IMR-90 (cell line): ENCODE data around the gene PGK1. TPM values are rescaled to one million over a fixed set of nuclear protein-coding genes. Genes with fewer than 3 reads are reported as not detected.
A peak's percentile ranks its signal among the peaks of the same experiment; 100 is the strongest.
"Not testable (repeated sequence)": the region's sequence is repeated elsewhere in the genome, so short reads cannot be mapped to it uniquely, and the experiment has no call there.

Experiments
- ATAC-seq: fragments of 200-7000 bp; cut with Tn5 transposase; 2 replicates; pipeline ENCODE4 v1.9.1; 2020; ENCODE audit warnings: low read depth, mild to moderate bottlenecking, moderate library complexity
- BruUV-seq: library from RNA; stranded (reverse); fragments of 400-500 nt; replicated peaks from 2 replicates; lab custom pipeline; 2021; lab: Mats Ljungman, UMichigan
- CTCF ChIA-PET: fragments of 300-600 bp; formaldehyde crosslinking; extraction: SDS; loops from one replicate; lab custom pipeline; 2021; ENCODE audit warnings: antibody characterized with exemption; lab: Yijun Ruan, JAX
- POLR2A ChIA-PET: fragments of 300-600 bp; sonication (Branson Sonifier 250); formaldehyde crosslinking; loops from one replicate; lab custom pipeline; 2022; ENCODE audit warnings: antibody characterized with exemption; ENCODE audit not compliant: unreplicated experiment; lab: Charles Lee
- DNase-seq: peaks from one replicate; pipeline ENCODE4 v3.0.0; 2013
- H2AFZ ChIP-seq: replicated peaks from 2 replicates; pipeline ENCODE3; 2013; ENCODE audit warnings: low read length, mild to moderate bottlenecking; ENCODE audit not compliant: poor library complexity
- H2AK5ac ChIP-seq: 2 replicates; pipeline ENCODE4 v1.6.1; 2013; ENCODE audit warnings: low read depth, low read length, inconsistent platforms
- H2AK9ac ChIP-seq: replicated peaks from 2 replicates; pipeline ENCODE3; 2013; ENCODE audit warnings: mild to moderate bottlenecking, low read depth, low read length, moderate library complexity; ENCODE audit not compliant: poor library complexity
- H2BK120ac ChIP-seq: 2 replicates; pipeline ENCODE4 v1.6.1; 2013; ENCODE audit warnings: low read depth, low read length, inconsistent platforms
- H2BK15ac ChIP-seq: 3 replicates; pipeline ENCODE4 v1.6.1; 2013; ENCODE audit warnings: low read depth, low read length, inconsistent platforms
- H2BK20ac ChIP-seq: 2 replicates; pipeline ENCODE4 v1.6.1; 2013; ENCODE audit warnings: low read depth, mild to moderate bottlenecking, inconsistent platforms, low read length, moderate library complexity
- H2BK5ac ChIP-seq: 2 replicates; pipeline ENCODE4 v1.6.1; 2013; ENCODE audit warnings: mild to moderate bottlenecking, low read depth, low read length, inconsistent platforms; ENCODE audit not compliant: poor library complexity, severe bottlenecking
- H3K14ac ChIP-seq: replicated peaks from 2 replicates; pipeline ENCODE4 v1.6.1; 2013; ENCODE audit warnings: low read depth, low read length, inconsistent platforms
- H3K18ac ChIP-seq: 2 replicates; pipeline ENCODE4 v1.6.1; 2013; ENCODE audit warnings: low read depth, low read length, control low read depth
- H3K23ac ChIP-seq: 2 replicates; pipeline ENCODE4 v1.6.1; 2013; ENCODE audit warnings: low read depth, low read length, inconsistent platforms
- H3K27ac ChIP-seq: 2 replicates; pipeline ENCODE4 v1.5.1; 2013; ENCODE audit warnings: mild to moderate bottlenecking, control low read depth, low read length; ENCODE audit not compliant: insufficient read depth
- H3K27me3 ChIP-seq: 2 replicates; pipeline ENCODE4 v1.6.1; 2013; ENCODE audit warnings: low read length; ENCODE audit not compliant: control insufficient read depth, insufficient read depth
- H3K36me3 ChIP-seq: 2 replicates; pipeline ENCODE4 v1.6.1; 2013; ENCODE audit warnings: low read length, mixed read lengths; ENCODE audit not compliant: control insufficient read depth, insufficient read depth
- H3K4ac ChIP-seq: 2 replicates; pipeline ENCODE4 v1.6.1; 2013; ENCODE audit warnings: low read depth, low read length, inconsistent platforms
- H3K4me1 ChIP-seq: 2 replicates; pipeline ENCODE4 v1.6.1; 2013; ENCODE audit warnings: low read length, mixed read lengths; ENCODE audit not compliant: control insufficient read depth, insufficient read depth
- H3K4me2 ChIP-seq: 2 replicates; pipeline ENCODE4 v1.6.1; 2013; ENCODE audit warnings: low read depth, mild to moderate bottlenecking, control low read depth, low read length, moderate library complexity
- H3K4me3 ChIP-seq: 2 replicates; pipeline ENCODE4 v1.5.1; 2013; ENCODE audit warnings: low read depth, mild to moderate bottlenecking, control low read depth, low read length, moderate library complexity; ENCODE audit not compliant: insufficient read depth
- H3K56ac ChIP-seq: 2 replicates; pipeline ENCODE4 v1.6.1; 2013; ENCODE audit warnings: low read length, inconsistent platforms; ENCODE audit not compliant: insufficient read depth; ENCODE audit errors: extremely low read depth
- H3K79me1 ChIP-seq, 2 experiments: 2 replicates each; pipeline ENCODE4 v1.6.1; 2013; ENCODE audit warnings: low read length in 2 of 2, inconsistent platforms in 1 of 2, low read depth in 1 of 2
- H3K9ac ChIP-seq: 2 replicates; pipeline ENCODE4 v1.6.1; 2013; ENCODE audit warnings: low read depth, low read length, control low read depth
- H3K9me1 ChIP-seq: 2 replicates; pipeline ENCODE4 v1.6.1; 2013; ENCODE audit warnings: low read length, inconsistent platforms; ENCODE audit not compliant: insufficient read depth
- H3K9me3 ChIP-seq: 2 replicates; pipeline ENCODE4 v1.6.1; 2013; ENCODE audit warnings: low read length; ENCODE audit not compliant: control insufficient read depth, insufficient read depth
- H4K20me1 ChIP-seq: 2 replicates; pipeline ENCODE4 v1.6.1; 2013; ENCODE audit warnings: low read length, inconsistent platforms; ENCODE audit not compliant: insufficient read depth
- H4K5ac ChIP-seq: 2 replicates; pipeline ENCODE4 v1.6.1; 2013; ENCODE audit warnings: mild to moderate bottlenecking, low read depth, low read length, control low read depth
- H4K8ac ChIP-seq, 2 experiments: 2 replicates each; pipeline ENCODE4 v1.6.1; 2013; ENCODE audit warnings: low read depth in 2 of 2, low read length in 2 of 2, control low read depth in 1 of 2, inconsistent platforms in 1 of 2
- H4K91ac ChIP-seq: 2 replicates; pipeline ENCODE4 v1.6.1; 2013; ENCODE audit warnings: low read depth, low read length, inconsistent platforms; ENCODE audit not compliant: insufficient read depth
- BHLHE40 ChIP-seq: fragments of 150-350 bp; IDR thresholded peaks from 2 replicates; pipeline ENCODE4 v1.6.1; 2016; ENCODE audit warnings: mild to moderate bottlenecking, low read depth, low read length
- POLR2A ChIP-seq: IDR thresholded peaks from 2 replicates; pipeline ENCODE4 v1.6.1; 2012; ENCODE audit warnings: mild to moderate bottlenecking, low read depth, low read length
- WGBS, 2 experiments: methylation state at CpG; one replicate each; pipeline versions ENCODE4 v1.1.5 to v1.1.7; 2013; ENCODE audit warnings: missing lambda C conversion rate in 2 of 2; ENCODE audit not compliant: insufficient read length in 1 of 2; ENCODE audit errors: extremely low coverage in 2 of 2; 5-methylcytosine and 5-hydroxymethylcytosine counted together
- dilution Hi-C: fragments of 300-500 bp; cut with HindIII; formaldehyde crosslinking; loops from one replicate; pipeline ENCODE4 v1.14.3; 2018; ENCODE audit warnings: low sequenced_read_pairs; ENCODE audit not compliant: unreplicated experiment
- in situ Hi-C: fragments of 300-500 bp; cut with MboI; formaldehyde crosslinking; loops from 3 replicates; pipeline ENCODE4 v1.14.3; 2019; ENCODE audit warnings: low sequenced_read_pairs, inconsistent platforms, mixed read lengths
- intact Hi-C: fragments of 100-400 bp; cut with micrococcal nuclease; formaldehyde crosslinking; loops from 2 replicates; pipeline ENCODE4 v1.10.0; 2022
- polyA plus RNA-seq, 3 experiments: library from polyadenylated mRNA; depleted of rRNA; stranded (reverse); fragments of >200 nt; gene quantifications; 2 replicates each; pipeline ENCODE4 v1.2.3, GENCODE V29; 2012; ENCODE audit warnings: low replicate concordance in 1 of 3
- total RNA-seq: library from RNA; depleted of rRNA; stranded (reverse); fragments of >200 nt; gene quantifications from 2 replicates; pipeline ENCODE4 v1.2.3, GENCODE V29; 2012

Gene PGK1
- total and polyA plus RNA-seq, 2 of the 4 experiments (the other 2 are of a cell fraction), result 498 to 744 TPM

- DNase-seq, result no peak
- Histone ChIP-seq H4K91ac (no peak overlapping the region), H4K20me1 (no peaks in the 10 kb centered on the region), H3K79me1 (no peaks in the 10 kb centered on the region; a peak in 1 of 4 replicates), H3K9me3 (no peaks in the 10 kb centered on the region), H3K9ac (no peak overlapping the region), H2AK9ac (no peak overlapping the region), H3K23ac (no peak overlapping the region), H2AK5ac (no peak overlapping the region), H2AFZ (peak overlapping the region; percentile 61), H3K27ac (no peak overlapping the region), H3K27me3 (no peaks in the 10 kb centered on the region), H3K18ac (no peak overlapping the region), H2BK120ac (no peak overlapping the region), H3K14ac (no peak overlapping the region), H3K56ac (no peak overlapping the region), H4K8ac (no peak overlapping the region), H3K4me1 (no peaks in the 10 kb centered on the region), H3K4ac (no peak overlapping the region), H2BK20ac (no peak overlapping the region), H4K5ac (no peak overlapping the region), H2BK5ac (no peak overlapping the region), H3K4me2 (no peak overlapping the region), H3K36me3 (no peaks in the 10 kb centered on the region), H3K9me1 (no peaks in the 10 kb centered on the region), H3K4me3 (no peak overlapping the region), H2BK15ac (no peak overlapping the region)
- BruUV-seq, result no TSS peak
- dilution Hi-C loops (no loop called here), intact Hi-C loops (no loop called here), in situ Hi-C loops (no loop called here)
- no peak for ATAC-seq
- WGBS, 2 experiments, result 84% methylated on average over 5 of the region's 9 CpGs; no CpG with 5 or more reads in 1 of the 2 experiments
- TF ChIP-seq POLR2A (no peak), BHLHE40 (no peak)
- ChIA-PET CTCF (no interaction called here), POLR2A (no interaction called here)
Observed at GRCh38 chrX:78140206-78140605, 36.2 kb downstream of the PGK1 start.

DNA sequence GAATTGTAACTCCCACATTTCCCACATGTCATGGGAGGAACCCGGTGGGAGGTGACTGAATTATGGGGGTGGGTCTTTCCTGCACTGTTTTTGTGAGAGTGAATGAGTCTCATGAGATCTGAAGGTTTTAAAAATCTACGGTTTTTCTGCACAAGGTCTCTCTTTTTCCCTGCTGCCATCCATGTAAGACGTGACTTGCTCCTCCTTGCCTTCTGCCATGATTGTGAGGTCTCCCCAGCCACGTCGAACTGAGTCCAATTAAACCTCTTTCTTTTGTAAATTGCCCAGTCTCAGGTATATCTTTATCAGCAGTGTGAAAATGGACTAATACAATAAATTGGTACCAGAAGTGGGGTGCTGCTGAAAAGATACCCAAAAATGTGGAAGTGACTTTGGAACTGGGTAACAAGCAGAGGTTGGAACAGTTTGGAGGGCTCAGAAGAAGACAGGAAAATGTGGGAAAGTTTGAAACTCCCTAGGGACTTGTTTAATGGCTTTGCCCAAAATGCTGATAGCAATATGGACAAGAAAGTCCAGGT is 43.0 kb downstream of the PGK1 start:
- ATAC-seq, H3K79me1 ChIP-seq, H2AFZ ChIP-seq, H4K20me1 ChIP-seq, CTCF ChIA-PET, H3K23ac ChIP-seq, dilution Hi-C loops, H4K5ac ChIP-seq, H3K4ac ChIP-seq, H3K4me2 ChIP-seq, H2BK15ac ChIP-seq, H3K14ac ChIP-seq, DNase-seq, H3K27ac ChIP-seq, H3K9me1 ChIP-seq, H2BK20ac ChIP-seq, POLR2A ChIA-PET, H3K4me1 ChIP-seq, H3K36me3 ChIP-seq, H3K9ac ChIP-seq, H3K4me3 ChIP-seq, H2BK120ac ChIP-seq, H3K9me3 ChIP-seq, H3K56ac ChIP-seq, H2BK5ac ChIP-seq, BruUV-seq, H3K18ac ChIP-seq, H4K91ac ChIP-seq, intact Hi-C loops, in situ Hi-C loops, H2AK9ac ChIP-seq, H4K8ac ChIP-seq, H2AK5ac ChIP-seq, H3K27me3 ChIP-seq: not testable (repeated sequence)
- WGBS, 2 experiments, result 60% methylated on average over 1 of the region's 5 CpGs; no CpG with 5 or more reads in 1 of the 2 experiments
